ENCODE data around the gene PTGIR.

PTGIR gene

GRCh38 chr19:46573679-46574498, 51.0 kb downstream of the PTGIR start:
- DNase-seq (ENCODE audit: low read depth), result no peak
- no peak overlapping the region for H3K4me3 ChIP-seq (ENCODE audit: low read depth, low read length)

GRCh38 chr19:46571495-46571894, 53.4 kb downstream of the PTGIR start:
- TF ChIP-seq CTCF (IDR thresholded peaks at IDR 0.05; ENCODE audit: control insufficient read depth, extremely low read depth, insufficient read depth), result peak; percentile 15; the same call in 1 of the 2 replicates
- DNase-seq (ENCODE audit: low read depth), result no peak
- no peak overlapping the region for H3K4me3 ChIP-seq (ENCODE audit: low read depth, low read length)

More at GRCh38 chr19:46573679-46574498, 51.0 kb downstream of the PTGIR start:
- TF ChIP-seq CTCF (IDR thresholded peaks at IDR 0.05; ENCODE audit: control insufficient read depth, extremely low read depth, insufficient read depth), result no peak
